ENCODE measurements around the gene RUNX1. TPM values are rescaled to one million over a fixed set of nuclear protein-coding genes. Genes with fewer than 3 reads are reported as not detected.

The RUNX1 gene
- total and polyA plus RNA-seq, 3 experiments from 2014 or later: 22.0 to 41.5 (median 40.3) TPM

- no peaks in the 10 kb centered on the region for H3K27me3 ChIP-seq (ENCODE audit: insufficient read depth, low read length, poor library complexity, severe bottlenecking)
These were observed 258.8 kb downstream of the RUNX1 start for GRCh38 chr21:34790341-34790740.

DNA sequence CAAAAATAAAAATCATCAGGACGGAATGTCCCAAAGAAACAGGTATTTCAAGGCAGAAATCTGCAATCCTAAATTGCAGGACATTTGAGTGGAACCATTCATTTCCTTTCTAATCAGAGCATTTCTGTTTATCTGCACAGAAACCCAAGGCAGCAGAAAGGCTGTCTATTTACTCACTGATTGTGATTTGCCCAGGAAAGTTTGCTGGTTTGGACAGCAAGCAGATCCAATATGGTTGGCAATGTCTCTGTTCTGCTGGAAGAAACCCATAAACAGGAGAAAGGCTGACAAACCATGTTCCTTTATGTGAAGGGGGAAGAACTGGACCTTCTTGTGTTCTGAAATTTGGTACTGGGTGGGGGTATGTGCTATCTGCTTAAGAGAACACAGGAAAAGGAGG, 260.2 kb downstream of the RUNX1 start:
- DNase-seq: no peak
- H3K27me3 ChIP-seq (ENCODE audit: insufficient read depth, low read length, poor library complexity, severe bottlenecking): no peaks in the 10 kb centered on the region
- H3K36me3 ChIP-seq (ENCODE audit: insufficient read depth, low read length): peaks cover 14% of the 10 kb centered on the region
- Mint-ChIP-seq H3K27me3 (no peaks in the 10 kb centered on the region), H3K27ac (peak overlapping the region in 3 of 8 donors; percentile 25 to 72 (median 26)), H3K4me1 (peaks cover 0 to 4% (median 0%) of the 10 kb centered on the region in 3 donors), H3K4me3 (no peak overlapping the region), H3K9me3 (no peaks in the 10 kb centered on the region), H3K36me3 (peaks cover 0 to 36% (median 11%) of the 10 kb centered on the region in 3 donors)
- H3K9me3 ChIP-seq (ENCODE audit: low read length): no peaks in the 10 kb centered on the region
- ChIA-PET CTCF (no interaction called here), POLR2A (interaction anchor here (0.6 kb wide), 1 partner anchor 572 kb away, joined by 3 read pairs; no protein-coding TSS in a partner anchor)
- no peaks in the 10 kb centered on the region for H3K4me1 ChIP-seq (ENCODE audit: insufficient read depth, low read length)
- no peak overlapping the region for H3K27ac ChIP-seq (ENCODE audit: low read depth, low read length)
- H3K4me3 ChIP-seq (ENCODE audit: low read length): no peak overlapping the region

More at GRCh38 chr21:34790341-34790740, 258.8 kb downstream of the RUNX1 start:
- Mint-ChIP-seq H3K9me3 (no peaks in the 10 kb centered on the region), H3K4me3 (no peak overlapping the region), H3K36me3 (peaks cover 0 to 48% (median 11%) of the 10 kb centered on the region in 3 donors), H3K27me3 (no peaks in the 10 kb centered on the region), H3K27ac (no peak overlapping the region), H3K4me1 (peaks cover 0 to 4% (median 0%) of the 10 kb centered on the region in 3 donors)
- H3K4me3 ChIP-seq (ENCODE audit: low read length): no peak overlapping the region
- POLR2A ChIA-PET: no interaction called here
- no peak for DNase-seq
- H3K9me3 ChIP-seq (ENCODE audit: low read length): no peaks in the 10 kb centered on the region
- H3K4me1 ChIP-seq (ENCODE audit: insufficient read depth, low read length): no peaks in the 10 kb centered on the region
- H3K27ac ChIP-seq (ENCODE audit: low read depth, low read length): no peak overlapping the region
- peaks cover 22% of the 10 kb centered on the region for H3K36me3 ChIP-seq (ENCODE audit: insufficient read depth, low read length)
- CTCF ChIA-PET: no interaction called here

- CTCF ChIA-PET: no interaction called here
- Mint-ChIP-seq H3K9me3 (peaks cover 0 to 1% (median 0%) of the 10 kb centered on the region in 5 donors), H3K27me3 (peaks cover 4 to 5% of the 10 kb centered on the region in 2 donors), H3K27ac (peak overlapping the region in 1 of 8 donors; percentile 17), H3K36me3 (peaks cover 0 to 5% (median 2%) of the 10 kb centered on the region in 3 donors), H3K4me1 (peaks cover 0 to 4% (median 0%) of the 10 kb centered on the region in 3 donors), H3K4me3 (no peak overlapping the region)
- POLR2A ChIA-PET: no interaction called here
- no peaks in the 10 kb centered on the region for H3K4me1 ChIP-seq (ENCODE audit: insufficient read depth, low read length)
- no peak overlapping the region for H3K27ac ChIP-seq (ENCODE audit: low read depth, low read length)
- no peak for DNase-seq
- H3K27me3 ChIP-seq (ENCODE audit: insufficient read depth, low read length, poor library complexity, severe bottlenecking): no peaks in the 10 kb centered on the region
- H3K36me3 ChIP-seq (ENCODE audit: insufficient read depth, low read length): no peaks in the 10 kb centered on the region
- no peak overlapping the region for H3K4me3 ChIP-seq (ENCODE audit: low read length)
- no peaks in the 10 kb centered on the region for H3K9me3 ChIP-seq (ENCODE audit: low read length)
These were observed 265.3 kb downstream of the RUNX1 start for GRCh38 chr21:34783815-34784214.

DNA sequence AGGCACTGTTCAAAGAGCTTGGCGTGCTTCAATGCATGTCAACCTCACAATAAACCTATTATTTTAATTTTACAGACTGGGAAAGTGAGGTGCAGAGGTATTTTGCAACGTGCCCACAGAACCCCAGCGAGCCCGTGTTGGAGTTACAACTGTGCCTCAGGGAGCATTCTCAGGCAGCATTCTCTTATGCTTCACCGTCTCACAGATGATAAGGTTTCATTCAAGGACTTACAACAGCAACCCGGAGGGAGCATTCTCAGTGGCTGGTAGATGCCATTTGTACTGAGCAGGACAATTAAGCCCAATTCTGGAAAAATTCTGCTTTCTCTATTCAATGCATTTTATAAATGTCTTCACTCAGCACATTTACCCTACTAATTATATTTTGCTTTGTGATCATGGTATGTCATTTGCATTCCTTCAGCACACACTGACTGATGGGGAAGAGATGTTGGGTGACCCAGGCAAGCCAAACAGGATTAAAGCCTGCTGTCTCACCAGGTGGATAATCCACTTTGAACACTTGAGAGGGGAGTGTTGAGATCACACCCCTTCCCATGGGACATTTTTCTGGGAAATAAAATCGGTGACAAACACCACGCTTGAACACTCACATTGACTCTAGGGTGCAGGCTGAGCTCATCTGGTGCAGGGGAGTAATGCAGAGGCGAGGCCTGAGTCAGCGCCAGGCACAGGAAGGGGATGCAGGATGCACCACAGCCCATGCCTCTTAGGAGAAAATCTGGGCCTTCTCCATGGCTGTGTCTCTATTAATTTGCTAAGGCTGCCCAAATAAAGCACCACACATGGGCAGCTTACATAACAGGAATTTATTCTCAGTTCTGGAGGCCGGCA, 266.4 kb downstream of the RUNX1 start:
- Histone ChIP-seq H3K27me3 (ENCODE audit: insufficient read depth, low read length, poor library complexity, severe bottlenecking) (no peaks in the 10 kb centered on the region), H3K9me3 (ENCODE audit: low read length) (no peaks in the 10 kb centered on the region), H3K4me3 (ENCODE audit: low read length) (no peak overlapping the region), H3K4me1 (ENCODE audit: insufficient read depth, low read length) (no peaks in the 10 kb centered on the region), H3K36me3 (ENCODE audit: insufficient read depth, low read length) (no peaks in the 10 kb centered on the region), H3K27ac (ENCODE audit: low read depth, low read length) (no peak overlapping the region)
- CTCF ChIA-PET: no interaction called here
- POLR2A ChIA-PET: no interaction called here
- H3K36me3 Mint-ChIP-seq: peaks cover 0 to 5% (median 0%) of the 10 kb centered on the region in 3 donors
- peaks cover 9 to 11% of the 10 kb centered on the region in 2 donors for H3K27me3 Mint-ChIP-seq
- DNase-seq: no peak
- no peak overlapping the region for H3K4me3 Mint-ChIP-seq
- peaks cover 0 to 4% (median 0%) of the 10 kb centered on the region in 3 donors for H3K4me1 Mint-ChIP-seq
- H3K9me3 Mint-ChIP-seq: peaks cover 0 to 1% (median 0%) of the 10 kb centered on the region in 5 donors
- no peak overlapping the region for H3K27ac Mint-ChIP-seq

DNA sequence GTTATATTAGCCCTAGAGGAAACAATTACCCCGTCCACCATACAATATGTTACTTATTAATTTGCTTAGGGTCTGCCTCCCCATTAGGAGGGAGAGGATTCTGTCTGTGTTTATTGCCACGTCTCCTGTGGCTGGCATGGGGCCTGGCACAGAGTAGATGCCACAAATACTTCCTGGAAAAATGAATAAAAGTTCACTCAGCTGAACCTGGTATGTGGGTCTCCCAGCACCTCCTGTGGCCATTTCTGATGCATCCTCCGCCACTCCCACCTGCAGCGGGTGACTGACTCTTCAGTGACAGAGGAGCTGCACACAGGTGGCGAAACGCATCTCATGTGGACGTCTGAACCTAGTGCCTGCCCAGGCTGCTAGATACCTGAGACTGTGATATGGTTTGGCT, 267.6 kb downstream of the RUNX1 start:
- H3K27me3 ChIP-seq (ENCODE audit: insufficient read depth, low read length, poor library complexity, severe bottlenecking): peaks cover 5% of the 10 kb centered on the region
- no peak overlapping the region for H3K4me3 ChIP-seq (ENCODE audit: low read length)
- H3K4me1 Mint-ChIP-seq: peaks cover 0 to 2% (median 0%) of the 10 kb centered on the region in 3 donors
- ChIA-PET CTCF (no interaction called here), POLR2A (no interaction called here)
- peaks cover 9 to 17% of the 10 kb centered on the region in 2 donors for H3K27me3 Mint-ChIP-seq
- H3K36me3 Mint-ChIP-seq: peaks cover 0 to 5% (median 0%) of the 10 kb centered on the region in 3 donors
- H3K27ac Mint-ChIP-seq: no peak overlapping the region
- H3K4me3 Mint-ChIP-seq: no peak overlapping the region
- peaks cover 0 to 1% (median 0%) of the 10 kb centered on the region in 5 donors for H3K9me3 Mint-ChIP-seq
- no peaks in the 10 kb centered on the region for H3K9me3 ChIP-seq (ENCODE audit: low read length)
- H3K36me3 ChIP-seq (ENCODE audit: insufficient read depth, low read length): no peaks in the 10 kb centered on the region
- no peaks in the 10 kb centered on the region for H3K4me1 ChIP-seq (ENCODE audit: insufficient read depth, low read length)
- no peak overlapping the region for H3K27ac ChIP-seq (ENCODE audit: low read depth, low read length)
- no peak for DNase-seq

- Mint-ChIP-seq H3K4me3 (no peak overlapping the region), H3K4me1 (no peaks in the 10 kb centered on the region), H3K9me3 (peaks cover 0 to 1% (median 0%) of the 10 kb centered on the region in 5 donors), H3K36me3 (peaks cover 0 to 5% (median 0%) of the 10 kb centered on the region in 3 donors), H3K27ac (no peak overlapping the region), H3K27me3 (peaks cover 15 to 32% of the 10 kb centered on the region in 2 donors)
- no peak for DNase-seq
- peaks cover 5% of the 10 kb centered on the region for H3K27me3 ChIP-seq (ENCODE audit: insufficient read depth, low read length, poor library complexity, severe bottlenecking)
- no peak overlapping the region for H3K4me3 ChIP-seq (ENCODE audit: low read length)
- no peaks in the 10 kb centered on the region for H3K36me3 ChIP-seq (ENCODE audit: insufficient read depth, low read length)
- POLR2A ChIA-PET: no interaction called here
- H3K27ac ChIP-seq (ENCODE audit: low read depth, low read length): no peak overlapping the region
- CTCF ChIA-PET: no interaction called here
- H3K9me3 ChIP-seq (ENCODE audit: low read length): no peaks in the 10 kb centered on the region
- no peaks in the 10 kb centered on the region for H3K4me1 ChIP-seq (ENCODE audit: insufficient read depth, low read length)
These were observed 269.2 kb downstream of the RUNX1 start for GRCh38 chr21:34779860-34780259.

DNA sequence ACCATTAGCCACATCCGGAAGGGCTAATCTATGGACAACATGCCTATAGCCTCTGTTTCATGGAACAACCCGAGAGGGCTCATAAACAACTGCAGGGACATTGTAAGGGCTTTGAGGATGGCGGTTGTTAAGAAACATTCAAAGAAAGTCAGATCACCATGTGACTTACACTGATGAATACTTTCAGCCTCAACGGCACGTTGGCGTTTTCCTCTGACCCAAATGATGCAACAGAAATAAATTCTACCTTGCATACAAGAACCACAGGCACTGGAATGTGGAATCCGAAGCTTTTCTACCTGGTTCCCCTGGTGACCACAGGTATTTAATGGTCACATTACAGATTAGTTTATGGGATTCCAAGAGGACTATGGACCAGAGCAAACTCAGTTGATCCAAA, 273.3 kb downstream of the RUNX1 start:
- H3K36me3 ChIP-seq (ENCODE audit: insufficient read depth, low read length): no peaks in the 10 kb centered on the region
- H3K4me3 Mint-ChIP-seq: no peak overlapping the region
- no peak overlapping the region for H3K27ac Mint-ChIP-seq
- no peaks in the 10 kb centered on the region for H3K4me1 ChIP-seq (ENCODE audit: insufficient read depth, low read length)
- POLR2A ChIA-PET: no interaction called here
- peaks cover 0 to 5% (median 0%) of the 10 kb centered on the region in 3 donors for H3K36me3 Mint-ChIP-seq
- no peaks in the 10 kb centered on the region for H3K9me3 ChIP-seq (ENCODE audit: low read length)
- DNase-seq: no peak
- no peaks in the 10 kb centered on the region for H3K4me1 Mint-ChIP-seq
- no peak overlapping the region for H3K27ac ChIP-seq (ENCODE audit: low read depth, low read length)
- peaks cover 5% of the 10 kb centered on the region for H3K27me3 ChIP-seq (ENCODE audit: insufficient read depth, low read length, poor library complexity, severe bottlenecking)
- no peak overlapping the region for H3K4me3 ChIP-seq (ENCODE audit: low read length)
- H3K9me3 Mint-ChIP-seq: peaks cover 0 to 1% (median 0%) of the 10 kb centered on the region in 5 donors
- H3K27me3 Mint-ChIP-seq: peaks cover 15 to 53% of the 10 kb centered on the region in 2 donors
- CTCF ChIA-PET: interaction anchor here (1.5 kb wide), 1 partner anchor 30 kb away, joined by 5 read pairs; no protein-coding TSS in a partner anchor

DNA sequence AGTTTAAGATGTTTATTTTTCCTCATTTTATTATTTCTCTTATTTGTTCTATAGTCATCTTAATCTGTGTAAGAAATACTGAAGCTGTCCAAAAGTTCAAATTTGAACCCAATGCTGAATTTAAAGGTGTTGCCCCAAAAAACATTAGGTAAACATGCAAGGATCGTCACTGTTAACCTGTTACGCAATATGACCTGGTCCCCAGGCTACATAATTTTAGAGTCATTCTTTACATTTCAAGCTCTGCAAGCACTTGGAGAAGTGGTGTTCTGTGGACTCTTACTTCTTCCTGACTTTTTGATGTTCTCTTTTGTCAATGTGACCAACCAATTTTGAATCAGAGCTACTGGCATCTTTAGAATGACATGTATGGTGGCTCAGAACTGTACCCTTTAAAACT, 274.4 kb downstream of the RUNX1 start:
- peaks cover 11 to 48% of the 10 kb centered on the region in 2 donors for H3K27me3 Mint-ChIP-seq
- no peak overlapping the region for H3K27ac ChIP-seq (ENCODE audit: low read depth, low read length)
- CTCF ChIA-PET: interaction anchor here (1.5 kb wide), 1 partner anchor 29 kb away, joined by 5 read pairs; no protein-coding TSS in a partner anchor
- H3K9me3 Mint-ChIP-seq: no peaks in the 10 kb centered on the region
- no peak for DNase-seq
- peaks cover 5% of the 10 kb centered on the region for H3K27me3 ChIP-seq (ENCODE audit: insufficient read depth, low read length, poor library complexity, severe bottlenecking)
- H3K36me3 Mint-ChIP-seq: no peaks in the 10 kb centered on the region
- H3K36me3 ChIP-seq (ENCODE audit: insufficient read depth, low read length): no peaks in the 10 kb centered on the region
- no peaks in the 10 kb centered on the region for H3K4me1 ChIP-seq (ENCODE audit: insufficient read depth, low read length)
- H3K4me3 ChIP-seq (ENCODE audit: low read length): no peak overlapping the region
- no peak overlapping the region for H3K4me3 Mint-ChIP-seq
- POLR2A ChIA-PET: no interaction called here
- no peak overlapping the region for H3K27ac Mint-ChIP-seq
- no peaks in the 10 kb centered on the region for H3K9me3 ChIP-seq (ENCODE audit: low read length)
- no peaks in the 10 kb centered on the region for H3K4me1 Mint-ChIP-seq
